Transverse colon (tissue), 4 donors: ENCODE measurements around the gene IRF8.

ENCODE experiments used
- POLR2A ChIP-seq: fragments of 450-650 bp; IDR thresholded peaks from one replicate; pipeline ENCODE4 v1.6.1; 2016; ENCODE audit warnings: antibody characterized with exemption, mild to moderate bottlenecking, moderate library complexity
- POLR2AphosphoS5 ChIP-seq, 3 donors: sonication (generic); formaldehyde crosslinking; IDR thresholded peaks; one replicate each; pipeline ENCODE4 v1.6.1; 2016; ENCODE audit warnings: antibody characterized with exemption in 3 of 3
- TF ChIP-seq, protein P1 (sequence below), 5 experiments: fragments of 200-600 bp in 3 of 5; fragments of 450-650 bp in 2 of 5; sonication (generic) in 3 of 5; IDR thresholded peaks; 1 replicate in 2 of 5; 2 replicates in 3 of 5; pipeline ENCODE4 v1.5.1; 2016 to 2017; ENCODE audit warnings: antibody characterized with exemption in 5 of 5, inconsistent platforms in 3 of 5, mild to moderate bottlenecking in 2 of 5, moderate library complexity in 1 of 5

DNA sequence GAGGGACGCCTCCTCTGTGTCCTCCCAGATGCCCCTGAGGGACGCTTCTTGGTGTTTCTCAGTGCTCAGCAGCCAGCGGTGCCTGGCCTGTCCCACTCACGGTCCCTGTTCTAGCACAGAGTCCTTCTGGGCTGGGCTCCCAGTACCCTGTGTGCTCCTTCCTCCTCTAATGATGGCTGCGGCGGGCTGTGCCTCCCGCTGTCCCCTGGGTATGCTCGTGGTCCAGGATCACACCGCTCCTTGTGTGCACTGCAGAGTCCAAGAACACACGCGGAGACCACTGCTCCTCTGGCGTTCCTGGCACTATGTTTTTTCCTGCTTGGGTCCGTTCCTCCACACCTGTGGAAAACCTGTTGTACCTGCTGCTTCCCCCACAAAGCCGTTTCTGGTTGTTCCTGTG is 15.1 kb upstream of the IRF8 start:
- TF ChIP-seq, protein P1, sequence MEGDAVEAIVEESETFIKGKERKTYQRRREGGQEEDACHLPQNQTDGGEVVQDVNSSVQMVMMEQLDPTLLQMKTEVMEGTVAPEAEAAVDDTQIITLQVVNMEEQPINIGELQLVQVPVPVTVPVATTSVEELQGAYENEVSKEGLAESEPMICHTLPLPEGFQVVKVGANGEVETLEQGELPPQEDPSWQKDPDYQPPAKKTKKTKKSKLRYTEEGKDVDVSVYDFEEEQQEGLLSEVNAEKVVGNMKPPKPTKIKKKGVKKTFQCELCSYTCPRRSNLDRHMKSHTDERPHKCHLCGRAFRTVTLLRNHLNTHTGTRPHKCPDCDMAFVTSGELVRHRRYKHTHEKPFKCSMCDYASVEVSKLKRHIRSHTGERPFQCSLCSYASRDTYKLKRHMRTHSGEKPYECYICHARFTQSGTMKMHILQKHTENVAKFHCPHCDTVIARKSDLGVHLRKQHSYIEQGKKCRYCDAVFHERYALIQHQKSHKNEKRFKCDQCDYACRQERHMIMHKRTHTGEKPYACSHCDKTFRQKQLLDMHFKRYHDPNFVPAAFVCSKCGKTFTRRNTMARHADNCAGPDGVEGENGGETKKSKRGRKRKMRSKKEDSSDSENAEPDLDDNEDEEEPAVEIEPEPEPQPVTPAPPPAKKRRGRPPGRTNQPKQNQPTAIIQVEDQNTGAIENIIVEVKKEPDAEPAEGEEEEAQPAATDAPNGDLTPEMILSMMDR (IDR thresholded peaks at IDR 0.05): no peak
- TF ChIP-seq POLR2A (no peak), POLR2AphosphoS5 (IDR thresholded peaks at IDR 0.05) (no peak)
